Measurements from ENCODE around the gene CLEC4M.

- TF ChIP-seq CTCF (IDR thresholded peaks at IDR 0.05) (no peak), POLR2A (IDR thresholded peaks at IDR 0.05) (no peak), EP300 (IDR thresholded peaks at IDR 0.05) (no peak)
Measured at GRCh38 chr19:7740682-7741054, 22.4 kb upstream of the CLEC4M start.

All from ovary (tissue), 3 donors.